Measurements from ENCODE around the gene LUC7L3. TPM values are rescaled to one million over a fixed set of nuclear protein-coding genes. Genes with fewer than 3 reads are reported as not detected.

Gene LUC7L3
- total and polyA plus RNA-seq, 2 of the 13 experiments (the other 11 are each of a cell fraction or from before 2014, with no cell fraction given): 108 to 120 TPM

DNA sequence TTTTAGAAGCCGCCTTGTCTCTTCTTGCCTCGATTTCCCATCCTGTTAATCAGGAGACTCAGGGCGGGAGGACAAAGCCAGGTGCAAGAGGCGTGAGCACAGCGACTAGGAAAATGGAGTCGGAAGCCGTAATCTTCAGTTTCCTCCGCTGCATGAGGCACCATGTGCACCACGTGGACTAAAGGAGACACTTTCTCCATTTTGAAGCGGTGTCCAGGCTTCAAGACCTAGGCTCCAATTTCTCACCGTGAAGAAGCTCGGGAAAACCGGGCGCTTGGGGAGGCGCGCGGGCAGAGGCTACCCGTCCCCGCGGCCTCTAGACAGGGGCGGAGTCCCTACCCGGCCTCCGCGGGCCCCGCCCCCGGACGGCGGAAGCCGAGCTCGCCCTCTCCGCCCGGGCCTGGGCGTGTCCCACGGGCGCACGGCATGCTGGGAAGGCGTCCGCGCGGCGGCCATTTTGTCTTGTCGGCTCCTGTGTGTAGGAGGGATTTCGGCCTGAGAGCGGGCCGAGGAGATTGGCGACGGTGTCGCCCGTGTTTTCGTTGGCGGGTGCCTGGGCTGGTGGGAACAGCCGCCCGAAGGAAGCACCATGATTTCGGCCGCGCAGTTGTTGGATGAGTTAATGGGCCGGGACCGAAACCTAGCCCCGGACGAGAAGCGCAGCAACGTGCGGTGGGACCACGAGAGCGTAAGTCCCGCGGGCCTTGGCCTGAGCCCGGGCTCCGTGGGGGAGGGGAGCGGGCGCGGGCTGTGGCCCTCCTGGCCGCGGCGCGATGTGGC lies at the start of gene LUC7L3 (continued):
- TF ChIP-seq, protein P1, sequence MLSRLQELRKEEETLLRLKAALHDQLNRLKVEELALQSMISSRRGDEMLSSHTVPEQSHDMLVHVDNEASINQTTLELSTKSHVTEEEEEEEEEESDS (CRISPR knock-in tag; IDR thresholded peaks at IDR 0.05; ENCODE audit: borderline replicate concordance): peak; percentile 57; the same call in 1 of the 2 replicates
- TF ChIP-seq SNRNP70 (IDR thresholded peaks at IDR 0.05; ENCODE audit: low read depth, low read length): no peak
- TF ChIP-seq ZZZ3 (CRISPR knock-in tag; IDR thresholded peaks at IDR 0.05; ENCODE audit: borderline replicate concordance): peak; percentile 75; the same call in 1 of the 2 replicates
- TF ChIP-seq, protein P2, sequence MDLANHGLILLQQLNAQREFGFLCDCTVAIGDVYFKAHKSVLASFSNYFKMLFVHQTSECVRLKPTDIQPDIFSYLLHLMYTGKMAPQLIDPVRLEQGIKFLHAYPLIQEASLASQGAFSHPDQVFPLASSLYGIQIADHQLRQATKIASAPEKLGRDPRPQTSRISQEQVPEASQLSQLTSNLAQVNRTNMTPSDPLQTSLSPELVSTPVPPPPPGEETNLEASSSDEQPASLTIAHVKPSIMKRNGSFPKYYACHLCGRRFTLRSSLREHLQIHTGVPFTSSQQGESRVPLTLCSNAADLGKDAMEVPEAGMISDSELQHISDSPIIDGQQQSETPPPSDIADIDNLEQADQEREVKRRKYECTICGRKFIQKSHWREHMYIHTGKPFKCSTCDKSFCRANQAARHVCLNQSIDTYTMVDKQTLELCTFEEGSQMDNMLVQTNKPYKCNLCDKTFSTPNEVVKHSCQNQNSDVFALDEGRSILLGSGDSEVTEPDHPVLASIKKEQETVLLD (CRISPR knock-in tag; IDR thresholded peaks at IDR 0.05; ENCODE audit: low read depth): peak; percentile 94
- TF ChIP-seq, protein P3, sequence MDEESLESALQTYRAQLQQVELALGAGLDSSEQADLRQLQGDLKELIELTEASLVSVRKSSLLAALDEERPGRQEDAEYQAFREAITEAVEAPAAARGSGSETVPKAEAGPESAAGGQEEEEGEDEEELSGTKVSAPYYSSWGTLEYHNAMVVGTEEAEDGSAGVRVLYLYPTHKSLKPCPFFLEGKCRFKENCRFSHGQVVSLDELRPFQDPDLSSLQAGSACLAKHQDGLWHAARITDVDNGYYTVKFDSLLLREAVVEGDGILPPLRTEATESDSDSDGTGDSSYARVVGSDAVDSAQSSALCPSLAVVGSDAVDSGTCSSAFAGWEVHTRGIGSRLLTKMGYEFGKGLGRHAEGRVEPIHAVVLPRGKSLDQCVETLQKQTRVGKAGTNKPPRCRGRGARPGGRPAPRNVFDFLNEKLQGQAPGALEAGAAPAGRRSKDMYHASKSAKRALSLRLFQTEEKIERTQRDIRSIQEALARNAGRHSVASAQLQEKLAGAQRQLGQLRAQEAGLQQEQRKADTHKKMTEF (CRISPR knock-in tag; IDR thresholded peaks at IDR 0.05): peak; percentile 99
- TF ChIP-seq MATR3 (CRISPR knock-in tag; IDR thresholded peaks at IDR 0.05): no peak
- peak; percentile 70; the same call in 1 of the 2 replicates for TF ChIP-seq ARNT2 (CRISPR knock-in tag; IDR thresholded peaks at IDR 0.05; ENCODE audit: low read depth)
- TF ChIP-seq XRCC5 (optimal IDR thresholded peaks at IDR 0.05; ENCODE audit: low read length): peak; percentile 90
- TF ChIP-seq HDAC1 (CRISPR knock-in tag; IDR thresholded peaks at IDR 0.05): peak; percentile 80
- TF ChIP-seq KDM5B (CRISPR knock-in tag; IDR thresholded peaks at IDR 0.05; ENCODE audit: borderline replicate concordance): peak; percentile 97
- TF ChIP-seq DZIP1 (CRISPR knock-in tag; IDR thresholded peaks at IDR 0.05): no peak
- TF ChIP-seq SMYD3 (CRISPR knock-in tag; IDR thresholded peaks at IDR 0.05): no peak
- peak; percentile 71 for TF ChIP-seq HNRNPLL (IDR thresholded peaks at IDR 0.05; ENCODE audit: low read depth, low read length, poor library complexity, severe bottlenecking)
- no peak for TF ChIP-seq IKZF1 (IDR thresholded peaks at IDR 0.05)
- TF ChIP-seq MLXIP (CRISPR knock-in tag; IDR thresholded peaks at IDR 0.05; ENCODE audit: borderline replicate concordance): no peak
- TF ChIP-seq SALL2 (CRISPR knock-in tag; IDR thresholded peaks at IDR 0.05): peak; percentile 76; the same call in 1 of the 2 replicates
- 0 out of 2 replicates have a peak, but pooled peaks have one; percentile 73 for TF ChIP-seq GATA4 (IDR thresholded peaks at IDR 0.05; ENCODE audit: borderline replicate concordance, low read depth)
- TF ChIP-seq ZNF740 (CRISPR knock-in tag; IDR thresholded peaks at IDR 0.05): no peak
- TF ChIP-seq ZNF33A (CRISPR knock-in tag; IDR thresholded peaks at IDR 0.05; ENCODE audit: borderline replicate concordance): no peak
